Pulmonary artery endothelial cell (primary cell): ENCODE measurements around the gene GAP43. TPM values are rescaled to one million over a fixed set of nuclear protein-coding genes. Genes with fewer than 3 reads are reported as not detected.

Experiments used
- DNase-seq: peaks from one replicate; pipeline ENCODE4 v3.0.0-alpha.2; 2011; ENCODE audit warnings: low read depth, low spot score
- total RNA-seq: library from RNA; depleted of rRNA; stranded (reverse); fragments of >200 nt; gene quantifications from 2 replicates; pipeline ENCODE4 v1.2.3, GENCODE V29; 2014

The GAP43 gene
- total RNA-seq, 1 donor from 2014 or later: not detected

GRCh38 chr3:115758076-115758763 is 134.9 kb downstream of the GAP43 start:
- no peak for DNase-seq

- no peak for DNase-seq
Measured at GRCh38 chr3:115760716-115761115, 137.4 kb downstream of the GAP43 start.

- no peak for DNase-seq
Measured at GRCh38 chr3:115761927-115762305, 138.6 kb downstream of the GAP43 start.

GRCh38 chr3:115766587-115767482 is 143.5 kb downstream of the GAP43 start:
- no peak for DNase-seq

GRCh38 chr3:115768661-115769060 is 145.4 kb downstream of the GAP43 start:
- no peak for DNase-seq
